ENCODE measurements around the gene TAL1. TPM values are rescaled to one million over a fixed set of nuclear protein-coding genes. Genes with fewer than 3 reads are reported as not detected.

The TAL1 gene
- total RNA-seq, 1 donor from 2014 or later: not detected

- H3K36me3 Mint-ChIP-seq (ENCODE audit: insufficient read depth): peaks cover 4% of the 10 kb centered on the region
- no peak overlapping the region for H3K4me3 Mint-ChIP-seq (ENCODE audit: low read depth)
- DNase-seq (ENCODE audit: low spot score, unreplicated experiment): no peak
- TF ChIP-seq CTCF (IDR thresholded peaks at IDR 0.05; ENCODE audit: unreplicated experiment): no peak
- H3K4me1 Mint-ChIP-seq (ENCODE audit: low read depth): no peaks in the 10 kb centered on the region
- H3K27me3 Mint-ChIP-seq: no peaks in the 10 kb centered on the region
- no peaks in the 10 kb centered on the region for H3K9me3 Mint-ChIP-seq (ENCODE audit: low read depth)
- no peak overlapping the region for H3K27ac Mint-ChIP-seq
Measured at GRCh38 chr1:47257224-47257623, 25.2 kb upstream of the TAL1 start.

- DNase-seq (ENCODE audit: low spot score, unreplicated experiment): no peak
- Mint-ChIP-seq H3K27me3 (no peaks in the 10 kb centered on the region), H3K4me1 (ENCODE audit: low read depth) (no peaks in the 10 kb centered on the region), H3K9me3 (ENCODE audit: low read depth) (no peaks in the 10 kb centered on the region), H3K36me3 (ENCODE audit: insufficient read depth) (peaks cover 4% of the 10 kb centered on the region), H3K4me3 (ENCODE audit: low read depth) (no peak overlapping the region), H3K27ac (no peak overlapping the region)
- TF ChIP-seq CTCF (IDR thresholded peaks at IDR 0.05; ENCODE audit: unreplicated experiment): no peak
Measured at GRCh38 chr1:47252795-47253194, 20.8 kb upstream of the TAL1 start.

GRCh38 chr1:47252369-47252768, 20.3 kb upstream of the TAL1 start:
- DNase-seq (ENCODE audit: low spot score, unreplicated experiment): no peak
- H3K9me3 Mint-ChIP-seq (ENCODE audit: low read depth): no peaks in the 10 kb centered on the region
- H3K4me3 Mint-ChIP-seq (ENCODE audit: low read depth): no peak overlapping the region
- H3K36me3 Mint-ChIP-seq (ENCODE audit: insufficient read depth): peaks cover 4% of the 10 kb centered on the region
- H3K27me3 Mint-ChIP-seq: no peaks in the 10 kb centered on the region
- no peak overlapping the region for H3K27ac Mint-ChIP-seq
- no peaks in the 10 kb centered on the region for H3K4me1 Mint-ChIP-seq (ENCODE audit: low read depth)
- TF ChIP-seq CTCF (IDR thresholded peaks at IDR 0.05; ENCODE audit: unreplicated experiment): no peak

- Mint-ChIP-seq H3K27ac (no peak overlapping the region), H3K9me3 (ENCODE audit: low read depth) (no peaks in the 10 kb centered on the region)
- no peak for TF ChIP-seq CTCF (IDR thresholded peaks at IDR 0.05; ENCODE audit: unreplicated experiment)
Measured at GRCh38 chr1:47249755-47250154, 17.7 kb upstream of the TAL1 start.

GRCh38 chr1:47244339-47244862, 12.4 kb upstream of the TAL1 start:
- peaks cover 3% of the 10 kb centered on the region for H3K36me3 Mint-ChIP-seq (ENCODE audit: insufficient read depth)
- peaks cover 55% of the 10 kb centered on the region for H3K27me3 Mint-ChIP-seq
- DNase-seq (ENCODE audit: low spot score, unreplicated experiment): no peak
- H3K9me3 Mint-ChIP-seq (ENCODE audit: low read depth): no peaks in the 10 kb centered on the region
- no peak for TF ChIP-seq CTCF (IDR thresholded peaks at IDR 0.05; ENCODE audit: unreplicated experiment)
- H3K4me1 Mint-ChIP-seq (ENCODE audit: low read depth): no peaks in the 10 kb centered on the region
- H3K4me3 Mint-ChIP-seq (ENCODE audit: low read depth): no peak overlapping the region
- H3K27ac Mint-ChIP-seq: no peak overlapping the region

More at GRCh38 chr1:47249755-47250154, 17.7 kb upstream of the TAL1 start:
- Mint-ChIP-seq H3K36me3 (ENCODE audit: insufficient read depth) (peaks cover 4% of the 10 kb centered on the region), H3K4me1 (ENCODE audit: low read depth) (no peaks in the 10 kb centered on the region), H3K27me3 (peaks cover 14% of the 10 kb centered on the region), H3K4me3 (ENCODE audit: low read depth) (no peak overlapping the region)
- DNase-seq (ENCODE audit: low spot score, unreplicated experiment): no peak
